H1 (cell line): ENCODE results near the gene CNNM2. TPM values are rescaled to one million over a fixed set of nuclear protein-coding genes. Genes with fewer than 3 reads are reported as not detected.

ENCODE experiments used
- CTCF ChIA-PET: fragments of 300-600 bp; sonication (Branson Sonifier 250); formaldehyde crosslinking; loops from one replicate; lab custom pipeline; 2021; ENCODE audit not compliant: partially characterized antibody; lab: Charles Lee
- POLR2A ChIA-PET: fragments of 300-600 bp; sonication (Branson Sonifier 250); formaldehyde crosslinking; loops from one replicate; lab custom pipeline; 2021; ENCODE audit warnings: inconsistent platforms; ENCODE audit not compliant: partially characterized antibody; lab: Charles Lee
- DNase-seq, 2 experiments: peaks; one replicate each; pipeline versions ENCODE4 v3.0.0 to v3.0.0-alpha.2; 2010 to 2022; ENCODE audit warnings: low spot score in 2 of 2, low read depth in 1 of 2, mixed read lengths in 1 of 2
- FAIRE-seq: peaks from 2 replicates; lab custom pipeline; 2011; peaks lifted over from hg19 to GRCh38; lab: Jason Lieb, UNC
- H2AFZ ChIP-seq: 2 replicates; pipeline ENCODE4 v1.8.1; 2012; ENCODE audit warnings: low read length, inconsistent platforms
- H2AK5ac ChIP-seq: 2 replicates; pipeline ENCODE4 v1.6.1; 2013; ENCODE audit warnings: low read depth, low read length
- H2BK120ac ChIP-seq: replicated peaks from 2 replicates; pipeline ENCODE3; 2013; ENCODE audit warnings: low read depth, low read length, inconsistent platforms
- H2BK12ac ChIP-seq: 2 replicates; pipeline ENCODE4 v1.6.1; 2013; ENCODE audit warnings: low read depth, low read length
- H2BK15ac ChIP-seq: 2 replicates; pipeline ENCODE4 v1.6.1; 2013; ENCODE audit warnings: low read length
- H2BK20ac ChIP-seq: 2 replicates; pipeline ENCODE4 v1.6.1; 2013; ENCODE audit warnings: low read length
- H2BK5ac ChIP-seq: 2 replicates; pipeline ENCODE4 v1.6.1; 2013; ENCODE audit warnings: low read depth, low read length
- H3K14ac ChIP-seq: 2 replicates; pipeline ENCODE4 v1.6.1; 2013; ENCODE audit warnings: inconsistent platforms; ENCODE audit not compliant: insufficient read length
- H3K18ac ChIP-seq: 2 replicates; pipeline ENCODE4 v1.6.1; 2013; ENCODE audit warnings: low read length; ENCODE audit errors: extremely low read depth
- H3K23ac ChIP-seq: 2 replicates; pipeline ENCODE4 v1.6.1; 2013; ENCODE audit warnings: inconsistent platforms; ENCODE audit not compliant: insufficient read length
- H3K23me2 ChIP-seq: 2 replicates; pipeline ENCODE4 v1.6.1; 2013; ENCODE audit warnings: low read depth, low read length
- H3K27ac ChIP-seq: 2 replicates; pipeline ENCODE4 v1.6.1; 2011; ENCODE audit warnings: low read depth, low read length, inconsistent platforms
- H3K27me3 ChIP-seq, 4 experiments: replicated peaks in 1 of 4; 1 replicate in 1 of 4; 2 replicates in 3 of 4; pipeline versions ENCODE4 v1.6.1 to v1.8.1; 2011 to 2013; ENCODE audit warnings: low read length in 3 of 4, mild to moderate bottlenecking in 3 of 4, inconsistent platforms in 2 of 4, mixed read lengths in 2 of 4, moderate library complexity in 1 of 4; ENCODE audit not compliant: control insufficient read depth in 3 of 4, insufficient read depth in 3 of 4; ENCODE audit errors: extremely low read depth in 1 of 4
- H3K36me3 ChIP-seq, 4 experiments: 2 replicates each; pipeline versions ENCODE4 v1.6.1 to v1.8.1; 2011 to 2013; ENCODE audit warnings: mild to moderate bottlenecking in 4 of 4, low read length in 3 of 4, moderate library complexity in 2 of 4, control low read depth in 1 of 4, inconsistent platforms in 1 of 4; ENCODE audit not compliant: insufficient read depth in 4 of 4, control insufficient read depth in 2 of 4
- H3K4ac ChIP-seq: replicated peaks from 2 replicates; pipeline ENCODE3; 2013; ENCODE audit warnings: low read length, low read depth, mixed read lengths, inconsistent platforms; ENCODE audit not compliant: insufficient read length
- H3K4me1 ChIP-seq, 4 experiments: replicated peaks in 1 of 4; 1 replicate in 1 of 4; 2 replicates in 3 of 4; pipeline versions ENCODE4 v1.6.1 to v1.8.1; 2011 to 2013; ENCODE audit warnings: low read length in 3 of 4, inconsistent platforms in 2 of 4, mixed read lengths in 1 of 4; ENCODE audit not compliant: insufficient read depth in 4 of 4, control insufficient read depth in 3 of 4
- H3K4me2 ChIP-seq, 2 experiments: 2 replicates each; pipeline versions ENCODE4 v1.6.1 to v1.8.1; 2011 to 2013; ENCODE audit warnings: low read depth in 2 of 2, low read length in 2 of 2, control low read depth in 1 of 2, inconsistent platforms in 1 of 2, mild to moderate bottlenecking in 1 of 2; ENCODE audit not compliant: insufficient read depth in 1 of 2
- H3K4me3 ChIP-seq, 4 experiments: fragments of 200-600, 300-600 bp in 1 of 4; sonication (generic), shearing (Covaris generic), sonication (Bioruptor Twin) in 1 of 4; 2 replicates each; pipeline versions ENCODE4 v1.5.1 to v1.8.1; 2011 to 2016; ENCODE audit warnings: low read length in 4 of 4, low read depth in 3 of 4, control low read depth in 2 of 4, inconsistent platforms in 2 of 4, mild to moderate bottlenecking in 2 of 4, mixed read lengths in 1 of 4, moderate library complexity in 1 of 4; ENCODE audit not compliant: insufficient read depth in 2 of 4; ENCODE audit errors: extremely low read depth in 1 of 4
- H3K56ac ChIP-seq: replicated peaks from 2 replicates; pipeline ENCODE3; 2013; ENCODE audit warnings: low read depth, mild to moderate bottlenecking, mixed read lengths, low read length, inconsistent platforms; ENCODE audit not compliant: insufficient read length
- H3K79me1 ChIP-seq: 2 replicates; pipeline ENCODE4 v1.6.1; 2013; ENCODE audit warnings: low read depth, low read length, control low read depth
- H3K79me2 ChIP-seq, 2 experiments: 2 replicates each; pipeline versions ENCODE4 v1.6.1 to v1.8.1; 2012 to 2013; ENCODE audit warnings: low read length in 2 of 2, mild to moderate bottlenecking in 2 of 2, inconsistent platforms in 1 of 2; ENCODE audit not compliant: insufficient read depth in 2 of 2, control insufficient read depth in 1 of 2
- H3K9ac ChIP-seq, 4 experiments: replicated peaks in 1 of 4; 1 replicate in 1 of 4; 2 replicates in 3 of 4; pipeline versions ENCODE4 v1.6.1 to v1.8.1; 2011 to 2013; ENCODE audit warnings: low read depth in 3 of 4, low read length in 3 of 4, control low read depth in 2 of 4, mild to moderate bottlenecking in 2 of 4, moderate library complexity in 2 of 4, inconsistent platforms in 1 of 4; ENCODE audit errors: extremely low read depth in 1 of 4
- H3K9me3 ChIP-seq, 2 experiments: 2 replicates each; pipeline versions ENCODE4 v1.6.1 to v1.8.1; 2012 to 2013; ENCODE audit warnings: mild to moderate bottlenecking in 2 of 2, moderate library complexity in 2 of 2, control low read depth in 1 of 2, inconsistent platforms in 1 of 2, low read depth in 1 of 2, low read length in 1 of 2, mixed read lengths in 1 of 2; ENCODE audit not compliant: insufficient read depth in 2 of 2
- H4K20me1 ChIP-seq, 2 experiments: replicated peaks in 1 of 2; 2 replicates each; pipeline versions ENCODE3 to v1.8.1; 2011 to 2013; ENCODE audit warnings: inconsistent platforms in 2 of 2, low read length in 2 of 2, mild to moderate bottlenecking in 1 of 2; ENCODE audit not compliant: insufficient read depth in 2 of 2, control insufficient read depth in 1 of 2
- H4K5ac ChIP-seq: 2 replicates; pipeline ENCODE4 v1.6.1; 2013; ENCODE audit warnings: low read length, low read depth, mixed read lengths, inconsistent platforms; ENCODE audit not compliant: insufficient read length
- H4K8ac ChIP-seq: 2 replicates; pipeline ENCODE4 v1.8.0; 2013; ENCODE audit warnings: mild to moderate bottlenecking, moderate library complexity, low read length, inconsistent platforms; ENCODE audit not compliant: insufficient read depth; ENCODE audit errors: extremely low read depth
- H4K91ac ChIP-seq: replicated peaks from 2 replicates; pipeline ENCODE3; 2013; ENCODE audit warnings: low read length, mixed read lengths, inconsistent platforms; ENCODE audit not compliant: insufficient read length
- EGR1 ChIP-seq: IDR thresholded peaks from 2 replicates; pipeline ENCODE4 v1.6.1; 2011; ENCODE audit warnings: low read depth, low read length, borderline replicate concordance
- RBBP5 ChIP-seq: IDR thresholded peaks from 2 replicates; pipeline ENCODE4 v1.7.1; 2012; ENCODE audit warnings: low read depth, mild to moderate bottlenecking, inconsistent platforms, low read length, moderate library complexity, borderline replicate concordance
- RNF2 ChIP-seq: fragments of 200-900, 300-1000 bp; sonication (generic); IDR thresholded peaks from 2 replicates; pipeline ENCODE4 v1.7.1; 2016; ENCODE audit warnings: borderline replicate concordance, low read depth, mild to moderate bottlenecking, antibody characterized with exemption, low read length; ENCODE audit not compliant: poor library complexity, severe bottlenecking; ENCODE audit errors: missing control alignments
- SP1 ChIP-seq: IDR thresholded peaks from 2 replicates; pipeline ENCODE4 v1.6.1; 2011; ENCODE audit warnings: low read depth, low read length
- TAF7 ChIP-seq: optimal IDR thresholded peaks from 2 replicates; pipeline ENCODE3; 2011; ENCODE audit warnings: low read depth, mild to moderate bottlenecking, inconsistent platforms, low read length, moderate library complexity, borderline replicate concordance
- TCF12 ChIP-seq: IDR thresholded peaks from 2 replicates; pipeline ENCODE4 v1.6.1; 2011; ENCODE audit warnings: low read depth, mild to moderate bottlenecking, low read length
- WGBS, 2 experiments: shearing (Covaris generic) in 1 of 2; methylation state at CpG; one replicate each; pipeline versions ENCODE4 v1.1.6 to v1.1.7; 2013 to 2015; ENCODE audit warnings: low lambda C conversion rate in 2 of 2, mixed read lengths in 2 of 2, inconsistent platforms in 1 of 2, low coverage in 1 of 2, missing lambda C conversion rate in 1 of 2; ENCODE audit not compliant: insufficient replicate concordance in 2 of 2, insufficient coverage in 1 of 2, insufficient read length in 1 of 2; ENCODE audit errors: extremely low coverage in 1 of 2, missing lambda C conversion rate in 1 of 2; 5-methylcytosine and 5-hydroxymethylcytosine counted together
- polyA plus RNA-seq, 7 experiments: library from polyadenylated mRNA; depleted of rRNA in 3 of 7; stranded (reverse) in 5 of 7; unstranded in 2 of 7; fragments of >200 nt in 5 of 7; fragments of 200-250 nt in 2 of 7; gene quantifications; 1 replicate in 5 of 7; 2 replicates in 1 of 7; 4 replicates in 1 of 7; pipeline versions ENCODE4 v1.2.1 to v1.2.3, GENCODE V29; 2011 to 2013; ENCODE audit warnings: missing spikeins in 2 of 7, mixed read lengths in 2 of 7
- total RNA-seq: library from RNA; stranded (reverse); fragmentation: NEBNext Ultra II Directional; extraction: Animal tissue kit (Norgen Biotek cat#: 25700); gene quantifications from 2 replicates; pipeline ENCODE4 v1.2.1, GENCODE V29; 2021
- TF ChIP-seq, protein P1 (sequence below): IDR thresholded peaks from 2 replicates; pipeline ENCODE4 v1.6.1; 2012; ENCODE audit warnings: low read length, inconsistent platforms
- TF ChIP-seq, protein P2 (sequence below): IDR thresholded peaks from 2 replicates; pipeline ENCODE4 v1.6.1; 2011; ENCODE audit warnings: low read depth, mild to moderate bottlenecking, low read length; ENCODE audit not compliant: insufficient read depth

The CNNM2 gene
- total and polyA plus RNA-seq, 2 of the 8 experiments (the other 6 are each of a cell fraction or from before 2014, with no cell fraction given) = 7.3 to 23.6 TPM

DNA sequence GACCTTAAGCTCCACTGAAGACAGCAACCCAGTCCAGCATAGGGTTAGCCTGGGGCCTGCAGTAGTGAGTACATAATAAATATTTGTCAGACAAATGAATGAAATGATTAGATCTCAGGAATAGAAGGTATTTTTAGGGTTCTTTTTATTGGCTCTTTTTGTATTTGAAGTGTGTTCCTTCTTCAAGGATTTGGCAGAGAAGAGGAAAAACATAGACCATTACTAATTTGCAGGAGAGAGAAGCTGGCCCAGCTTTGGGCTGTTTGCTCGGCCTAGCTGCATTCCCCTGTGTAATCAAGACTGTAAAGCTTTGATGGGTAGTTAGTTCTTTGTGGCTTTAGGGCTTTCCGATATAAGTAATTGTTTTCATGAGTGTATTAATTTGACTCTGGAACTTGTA is 64.2 kb downstream of the CNNM2 start:
- Histone ChIP-seq H3K79me1 (no peaks in the 10 kb centered on the region; the same call in none of the 2 replicates), H3K4me1 (no peaks in the 10 kb centered on the region), H2AK5ac (no peak overlapping the region), H3K18ac (no peak overlapping the region), H3K27me3 (no peaks in the 10 kb centered on the region), H3K79me2 (no peaks in the 10 kb centered on the region), H3K4me2 (no peak overlapping the region), H3K4ac (no peak overlapping the region), H3K56ac (no peak overlapping the region), H4K5ac (no peak overlapping the region), H3K36me3 (no peaks in the 10 kb centered on the region), H3K27ac (no peak overlapping the region), H4K20me1 (no peaks in the 10 kb centered on the region), H3K23ac (no peak overlapping the region), H3K23me2 (no peaks in the 10 kb centered on the region), H2BK120ac (no peak overlapping the region), H4K91ac (no peak overlapping the region), H2AFZ (no peak overlapping the region), H2BK12ac (no peak overlapping the region), H2BK5ac (no peak overlapping the region), H3K9ac (no peak overlapping the region; a peak in 1 of 7 replicates), H2BK15ac (no peak overlapping the region), H3K9me3 (no peaks in the 10 kb centered on the region), H4K8ac (no peak overlapping the region), H3K4me3 (no peak overlapping the region), H3K14ac (no peak overlapping the region), H2BK20ac (no peak overlapping the region)
- TF ChIP-seq SP1 (no peak), TAF7 (no peak), RNF2 (no peak), RBBP5 (no peak), TCF12 (no peak), EGR1 (no peak)
- TF ChIP-seq, protein P1, sequence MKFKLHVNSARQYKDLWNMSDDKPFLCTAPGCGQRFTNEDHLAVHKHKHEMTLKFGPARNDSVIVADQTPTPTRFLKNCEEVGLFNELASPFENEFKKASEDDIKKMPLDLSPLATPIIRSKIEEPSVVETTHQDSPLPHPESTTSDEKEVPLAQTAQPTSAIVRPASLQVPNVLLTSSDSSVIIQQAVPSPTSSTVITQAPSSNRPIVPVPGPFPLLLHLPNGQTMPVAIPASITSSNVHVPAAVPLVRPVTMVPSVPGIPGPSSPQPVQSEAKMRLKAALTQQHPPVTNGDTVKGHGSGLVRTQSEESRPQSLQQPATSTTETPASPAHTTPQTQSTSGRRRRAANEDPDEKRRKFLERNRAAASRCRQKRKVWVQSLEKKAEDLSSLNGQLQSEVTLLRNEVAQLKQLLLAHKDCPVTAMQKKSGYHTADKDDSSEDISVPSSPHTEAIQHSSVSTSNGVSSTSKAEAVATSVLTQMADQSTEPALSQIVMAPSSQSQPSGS = no peak
- TF ChIP-seq, protein P2, sequence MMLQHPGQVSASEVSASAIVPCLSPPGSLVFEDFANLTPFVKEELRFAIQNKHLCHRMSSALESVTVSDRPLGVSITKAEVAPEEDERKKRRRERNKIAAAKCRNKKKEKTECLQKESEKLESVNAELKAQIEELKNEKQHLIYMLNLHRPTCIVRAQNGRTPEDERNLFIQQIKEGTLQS = no peak
- WGBS, 2 experiments = 89% methylated on average over 2 of the region's 2 CpGs; no CpG with 5 or more reads in 1 of the 2 experiments
- ChIA-PET POLR2A (no interaction called here), CTCF (interaction anchor here (1.0 kb wide), 1 partner anchor 65 kb away, joined by 4 read pairs; no protein-coding TSS in a partner anchor)
- DNase-seq = no peak
- no peak for FAIRE-seq
